ENCODE data around the gene PPP1R17. TPM values are rescaled to one million over a fixed set of nuclear protein-coding genes. Genes with fewer than 3 reads are reported as not detected.

Gene PPP1R17
- total RNA-seq, 2 experiments from 2014 or later, result not detected

DNA sequence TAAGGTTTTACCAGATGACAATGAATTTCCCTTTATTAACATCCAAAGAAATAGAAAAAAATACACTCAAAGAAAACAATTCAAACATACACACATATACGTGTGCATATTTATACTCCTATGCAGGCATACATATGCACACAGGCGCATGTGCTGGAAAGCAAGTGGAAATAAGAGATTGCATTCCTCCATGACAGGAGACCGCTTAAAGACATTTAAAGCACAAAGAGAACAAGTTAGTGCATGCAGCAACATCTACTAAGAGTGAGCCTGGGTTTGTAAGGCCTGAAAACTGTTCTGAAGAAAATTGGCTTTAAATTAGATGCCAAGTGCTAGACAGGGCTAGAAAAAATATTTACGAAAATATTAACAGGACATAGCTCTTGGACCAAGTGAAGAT is 40.1 kb upstream of the PPP1R17 start:
- H3K4me3 ChIP-seq (ENCODE audit: low read depth, low read length, poor library complexity, severe bottlenecking), result no peak overlapping the region

DNA sequence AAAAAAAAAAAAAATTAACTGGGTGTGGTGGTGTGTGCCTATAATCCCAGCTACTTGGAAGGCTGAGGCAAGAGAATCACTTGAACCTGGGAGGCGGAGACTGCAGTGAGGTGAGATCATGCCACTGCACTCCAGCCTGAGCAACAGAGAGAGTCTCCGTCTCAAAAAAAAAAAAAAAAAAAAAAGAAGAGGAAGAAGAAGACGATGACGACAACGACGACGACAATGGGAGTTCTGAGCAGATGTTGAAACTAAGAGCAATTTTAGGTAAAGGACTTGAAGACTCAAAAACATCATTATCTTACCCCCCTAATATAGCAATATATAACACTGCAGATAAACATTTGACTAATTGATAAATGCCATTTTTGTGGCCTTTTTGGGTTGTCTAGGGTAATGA is 39.5 kb upstream of the PPP1R17 start:
- Histone ChIP-seq H3K9me2 (ENCODE audit: insufficient read depth, low read length) (no peaks in the 10 kb centered on the region), H3K4me3 (ENCODE audit: low read depth, low read length, poor library complexity, severe bottlenecking) (no peak overlapping the region), H3K36me3 (ENCODE audit: insufficient read depth, low read length) (no peaks in the 10 kb centered on the region), H3K4me1 (ENCODE audit: insufficient read depth, low read length, poor library complexity, severe bottlenecking) (no peaks in the 10 kb centered on the region), H3K79me2 (ENCODE audit: insufficient read depth, low read depth, low read length) (no peaks in the 10 kb centered on the region), H3K27ac (ENCODE audit: low read depth, low read length, poor library complexity, severe bottlenecking) (no peak overlapping the region), H4K20me1 (ENCODE audit: insufficient read depth, low read length) (no peaks in the 10 kb centered on the region), H3K9me3 (ENCODE audit: low read length) (no peaks in the 10 kb centered on the region), H3K4me2 (ENCODE audit: low read length) (no peak overlapping the region), H2AFZ (ENCODE audit: low read length) (no peak overlapping the region)
- no peak for TF ChIP-seq EZH2phosphoT487 (IDR thresholded peaks at IDR 0.05; ENCODE audit: borderline replicate concordance, low read depth, low read length)
- TF ChIP-seq, protein P1, sequence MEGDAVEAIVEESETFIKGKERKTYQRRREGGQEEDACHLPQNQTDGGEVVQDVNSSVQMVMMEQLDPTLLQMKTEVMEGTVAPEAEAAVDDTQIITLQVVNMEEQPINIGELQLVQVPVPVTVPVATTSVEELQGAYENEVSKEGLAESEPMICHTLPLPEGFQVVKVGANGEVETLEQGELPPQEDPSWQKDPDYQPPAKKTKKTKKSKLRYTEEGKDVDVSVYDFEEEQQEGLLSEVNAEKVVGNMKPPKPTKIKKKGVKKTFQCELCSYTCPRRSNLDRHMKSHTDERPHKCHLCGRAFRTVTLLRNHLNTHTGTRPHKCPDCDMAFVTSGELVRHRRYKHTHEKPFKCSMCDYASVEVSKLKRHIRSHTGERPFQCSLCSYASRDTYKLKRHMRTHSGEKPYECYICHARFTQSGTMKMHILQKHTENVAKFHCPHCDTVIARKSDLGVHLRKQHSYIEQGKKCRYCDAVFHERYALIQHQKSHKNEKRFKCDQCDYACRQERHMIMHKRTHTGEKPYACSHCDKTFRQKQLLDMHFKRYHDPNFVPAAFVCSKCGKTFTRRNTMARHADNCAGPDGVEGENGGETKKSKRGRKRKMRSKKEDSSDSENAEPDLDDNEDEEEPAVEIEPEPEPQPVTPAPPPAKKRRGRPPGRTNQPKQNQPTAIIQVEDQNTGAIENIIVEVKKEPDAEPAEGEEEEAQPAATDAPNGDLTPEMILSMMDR (conservative IDR thresholded peaks at IDR 0.05; ENCODE audit: low read length), result no peak
- intact Hi-C loops (cut with micrococcal nuclease; ENCODE audit: unreplicated experiment), result no loop called here
- CTCF ChIA-PET (ENCODE audit: unreplicated experiment), result no interaction called here
- DNase-seq (ENCODE audit: low spot score), result no peak
- POLR2A ChIA-PET, result no interaction called here
- no TSS peak for BruUV-seq (replicated peaks)

More for the DNA sequence above, 40.1 kb upstream of the PPP1R17 start:
- no TSS peak for BruUV-seq (replicated peaks)
- no peak overlapping the region for H2AFZ ChIP-seq (ENCODE audit: low read length)
- intact Hi-C loops (cut with micrococcal nuclease; ENCODE audit: unreplicated experiment), result no loop called here
- no peak for DNase-seq (ENCODE audit: low spot score)
- no peaks in the 10 kb centered on the region for H3K9me3 ChIP-seq (ENCODE audit: low read length)
- ChIA-PET POLR2A (no interaction called here), CTCF (ENCODE audit: unreplicated experiment) (no interaction called here)
- H3K27ac ChIP-seq (ENCODE audit: low read depth, low read length, poor library complexity, severe bottlenecking), result no peak overlapping the region
- no peaks in the 10 kb centered on the region for H3K9me2 ChIP-seq (ENCODE audit: insufficient read depth, low read length)
- no peaks in the 10 kb centered on the region for H3K36me3 ChIP-seq (ENCODE audit: insufficient read depth, low read length)
- H3K4me2 ChIP-seq (ENCODE audit: low read length), result no peak overlapping the region
- no peaks in the 10 kb centered on the region for H3K79me2 ChIP-seq (ENCODE audit: insufficient read depth, low read depth, low read length)
- no peak for TF ChIP-seq EZH2phosphoT487 (IDR thresholded peaks at IDR 0.05; ENCODE audit: borderline replicate concordance, low read depth, low read length)
- TF ChIP-seq, protein P1 (conservative IDR thresholded peaks at IDR 0.05; ENCODE audit: low read length), result no peak
- no peaks in the 10 kb centered on the region for H4K20me1 ChIP-seq (ENCODE audit: insufficient read depth, low read length)
- no peaks in the 10 kb centered on the region for H3K4me1 ChIP-seq (ENCODE audit: insufficient read depth, low read length, poor library complexity, severe bottlenecking)

DNA sequence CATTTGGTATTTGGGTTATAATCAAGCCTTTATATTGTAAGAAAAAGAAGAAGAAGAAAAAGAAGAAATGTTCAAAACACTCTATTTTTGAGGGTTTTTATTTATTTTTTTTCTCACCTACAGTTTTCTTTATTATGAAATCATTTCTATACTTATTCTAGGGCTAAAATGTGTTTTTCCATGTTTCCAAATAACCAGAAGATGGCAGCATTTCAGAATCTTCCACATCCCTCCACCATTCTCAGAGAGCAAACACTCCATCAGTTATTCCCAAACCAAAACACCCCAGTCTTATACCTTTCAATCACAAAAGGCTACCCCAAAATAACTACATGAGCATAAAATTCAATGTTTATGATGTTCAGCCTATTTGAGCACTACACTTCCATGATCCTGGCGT is 38.7 kb upstream of the PPP1R17 start:
- BruUV-seq (replicated peaks), result no TSS peak
- no peak overlapping the region for H3K4me2 ChIP-seq (ENCODE audit: low read length)
- no peak overlapping the region for H3K4me3 ChIP-seq (ENCODE audit: low read depth, low read length, poor library complexity, severe bottlenecking)
- no peak overlapping the region for H2AFZ ChIP-seq (ENCODE audit: low read length)
- H4K20me1 ChIP-seq (ENCODE audit: insufficient read depth, low read length), result no peaks in the 10 kb centered on the region
- CTCF ChIA-PET (ENCODE audit: unreplicated experiment), result no interaction called here
- no peak for DNase-seq (ENCODE audit: low spot score)
- POLR2A ChIA-PET, result no interaction called here
- H3K9me2 ChIP-seq (ENCODE audit: insufficient read depth, low read length), result no peaks in the 10 kb centered on the region
- TF ChIP-seq, protein P1 (conservative IDR thresholded peaks at IDR 0.05; ENCODE audit: low read length), result peak; percentile 49; the same call in 1 of the 2 replicates
- no peak for TF ChIP-seq EZH2phosphoT487 (IDR thresholded peaks at IDR 0.05; ENCODE audit: borderline replicate concordance, low read depth, low read length)
- H3K9me3 ChIP-seq (ENCODE audit: low read length), result no peaks in the 10 kb centered on the region
- no peaks in the 10 kb centered on the region for H3K79me2 ChIP-seq (ENCODE audit: insufficient read depth, low read depth, low read length)
- H3K4me1 ChIP-seq (ENCODE audit: insufficient read depth, low read length, poor library complexity, severe bottlenecking), result no peaks in the 10 kb centered on the region
- no peaks in the 10 kb centered on the region for H3K36me3 ChIP-seq (ENCODE audit: insufficient read depth, low read length)
- intact Hi-C loops (cut with micrococcal nuclease; ENCODE audit: unreplicated experiment), result no loop called here
- H3K27ac ChIP-seq (ENCODE audit: low read depth, low read length, poor library complexity, severe bottlenecking), result no peak overlapping the region

All from OCI-LY7 (cell line).